SU-DHL-6 (cell line): ENCODE measurements around the gene SPTAN1.

Source experiments
- H2AFZ ChIP-seq: fragments of 200-600 bp; sonication (generic); 2 replicates; pipeline ENCODE4 v1.6.1; 2014; ENCODE audit warnings: low read depth, mild to moderate bottlenecking, moderate library complexity, mixed read lengths, antibody characterized with exemption, low read length; ENCODE audit not compliant: severe bottlenecking
- H3F3A ChIP-seq: fragments of 200-600 bp; shearing (Covaris generic); 2 replicates; pipeline ENCODE4 v1.6.0; 2016; ENCODE audit warnings: antibody characterized with exemption, mild to moderate bottlenecking; ENCODE audit not compliant: insufficient read depth
- H3K27ac ChIP-seq: fragments of 200-600 bp; sonication (generic); 2 replicates; pipeline ENCODE4 v1.5.1; 2016; ENCODE audit warnings: low read depth, mild to moderate bottlenecking, low read length, moderate library complexity, mixed read lengths
- H3K27me3 ChIP-seq: fragments of 200-600 bp; sonication (generic), shearing (Covaris generic); 2 replicates; pipeline ENCODE4 v1.6.0; 2014; ENCODE audit warnings: mild to moderate bottlenecking, low read length
- H3K36me3 ChIP-seq: fragments of 200-600 bp; sonication (generic); 2 replicates; pipeline ENCODE4 v1.6.1; 2014; ENCODE audit warnings: mild to moderate bottlenecking, low read length, mixed read lengths
- H3K4me2 ChIP-seq: fragments of 300-600, 200-600 bp; shearing (Covaris generic), sonication (generic); 2 replicates; pipeline ENCODE4 v1.6.0; 2014; ENCODE audit warnings: low read length, low read depth, mild to moderate bottlenecking; ENCODE audit not compliant: poor library complexity, severe bottlenecking
- H3K4me3 ChIP-seq: fragments of 200-600 bp; sonication (generic); 2 replicates; pipeline ENCODE4 v1.5.1; 2014; ENCODE audit warnings: antibody characterized with exemption, low read length, mild to moderate bottlenecking, mixed read lengths; ENCODE audit not compliant: insufficient read depth, poor library complexity, severe bottlenecking
- H3K79me2 ChIP-seq: fragments of 200-600 bp; sonication (generic); 2 replicates; pipeline ENCODE4 v1.6.1; 2014; ENCODE audit warnings: mild to moderate bottlenecking, low read length, moderate library complexity; ENCODE audit not compliant: insufficient read depth
- H3K9ac ChIP-seq: fragments of 200-600 bp; sonication (generic); 2 replicates; pipeline ENCODE4 v1.7.0; 2014; ENCODE audit warnings: mild to moderate bottlenecking, low read length
- H3K9me2 ChIP-seq: fragments of 200-600 bp; sonication (generic); replicated peaks from 2 replicates; pipeline ENCODE4 v1.6.1; 2014; ENCODE audit warnings: low read length; ENCODE audit not compliant: insufficient read depth
- H3K9me3 ChIP-seq: fragments of 200-600 bp; sonication (generic); 2 replicates; pipeline ENCODE4 v1.6.1; 2014; ENCODE audit warnings: low read length, mixed read lengths; ENCODE audit not compliant: insufficient read depth
- H4K20me1 ChIP-seq: fragments of 200-600 bp; sonication (generic); 2 replicates; pipeline ENCODE4 v1.6.1; 2014; ENCODE audit warnings: low read depth, mild to moderate bottlenecking, antibody characterized with exemption, low read length, moderate library complexity, mixed read lengths
- CTCF ChIP-seq: fragments of 200-600 bp; sonication (generic); IDR thresholded peaks from one replicate; pipeline ENCODE4 v1.5.1; 2017; ENCODE audit warnings: antibody characterized with exemption, mild to moderate bottlenecking, low read length, moderate library complexity; ENCODE audit not compliant: insufficient read depth, poor library complexity, severe bottlenecking
- EZH2phosphoT487 ChIP-seq: fragments of 200-600 bp; sonication (generic), shearing (Covaris generic); conservative IDR thresholded peaks from 2 replicates; pipeline ENCODE4 v1.6.1; 2018; ENCODE audit warnings: mild to moderate bottlenecking, antibody characterized with exemption, low read length, moderate library complexity, mixed read lengths

SPTAN1 gene

DNA sequence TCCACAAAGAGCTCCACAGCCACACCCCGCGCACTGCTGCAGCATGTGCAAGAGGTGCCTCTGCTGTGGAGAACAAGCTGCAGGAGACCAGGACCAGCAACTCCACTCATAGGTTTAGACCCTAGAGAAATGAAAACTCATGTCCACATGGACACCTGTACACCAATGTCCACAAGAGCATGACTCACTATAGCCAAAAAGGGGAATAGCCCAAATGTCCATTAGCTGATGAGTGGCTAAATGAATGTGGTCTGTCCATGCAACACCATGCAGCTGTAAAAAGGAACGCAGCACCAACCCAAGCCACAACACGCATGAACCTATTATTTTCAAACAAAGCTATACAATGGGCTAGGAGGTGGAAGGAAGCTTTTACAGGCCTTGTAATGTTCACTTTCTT, 86.2 kb downstream of the SPTAN1 start:
- Histone ChIP-seq H3K9ac (no peak overlapping the region), H3K4me2 (no peak overlapping the region), H4K20me1 (no peaks in the 10 kb centered on the region), H3K9me3 (no peaks in the 10 kb centered on the region), H3K79me2 (peaks cover 4% of the 10 kb centered on the region; the same call in 1 of the 2 replicates), H3F3A (no peaks in the 10 kb centered on the region), H3K27me3 (no peaks in the 10 kb centered on the region), H3K27ac (no peak overlapping the region), H3K36me3 (no peaks in the 10 kb centered on the region), H2AFZ (no peak overlapping the region), H3K4me3 (no peak overlapping the region), H3K9me2 (no peaks in the 10 kb centered on the region)
- TF ChIP-seq CTCF (no peak), EZH2phosphoT487 (no peak)

DNA sequence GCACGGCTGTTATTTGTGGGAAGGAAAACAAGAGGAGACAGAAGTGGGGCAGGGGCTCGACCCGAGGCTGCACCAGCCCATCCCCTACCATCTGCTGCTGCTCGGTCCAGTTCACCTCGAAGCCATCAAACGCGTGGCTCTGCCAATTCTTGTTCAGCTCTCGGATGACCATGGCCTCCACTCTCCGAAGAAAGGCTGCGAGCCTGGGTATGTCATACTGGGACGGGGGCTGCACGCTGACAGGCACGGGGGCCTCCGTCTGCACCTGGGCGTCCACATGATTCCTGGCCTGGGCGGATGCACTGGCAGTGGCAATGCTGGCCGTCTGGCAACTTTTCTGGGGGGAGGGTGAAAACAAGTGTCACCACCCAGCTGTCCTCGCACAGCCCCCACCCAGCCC, 88.2 kb downstream of the SPTAN1 start:
- no peak overlapping the region for H3K4me2 ChIP-seq
- H3K9me3 ChIP-seq, result no peaks in the 10 kb centered on the region
- no peaks in the 10 kb centered on the region for H3K27me3 ChIP-seq
- H3K36me3 ChIP-seq, result no peaks in the 10 kb centered on the region
- TF ChIP-seq CTCF, result no peak
- TF ChIP-seq EZH2phosphoT487, result no peak
- peaks cover 8% of the 10 kb centered on the region; the same call in 1 of the 2 replicates for H3K79me2 ChIP-seq
- H3F3A ChIP-seq, result peaks cover 5% of the 10 kb centered on the region; the same call in 1 of the 2 replicates
- no peak overlapping the region for H2AFZ ChIP-seq
- H4K20me1 ChIP-seq, result no peaks in the 10 kb centered on the region
- H3K4me3 ChIP-seq, result no peak overlapping the region
- H3K27ac ChIP-seq, result no peak overlapping the region
- H3K9me2 ChIP-seq, result no peaks in the 10 kb centered on the region
- H3K9ac ChIP-seq, result no peak overlapping the region

GRCh38 chr9:128642675-128643245, 90.4 kb downstream of the SPTAN1 start:
- Histone ChIP-seq H3K9ac (no peak overlapping the region), H4K20me1 (no peaks in the 10 kb centered on the region), H3K4me3 (no peak overlapping the region), H3K27me3 (no peaks in the 10 kb centered on the region), H3K36me3 (no peaks in the 10 kb centered on the region), H3K4me2 (no peak overlapping the region), H2AFZ (no peak overlapping the region), H3K79me2 (peaks cover 10% of the 10 kb centered on the region; the same call in 1 of the 2 replicates), H3K27ac (no peak overlapping the region), H3K9me3 (no peaks in the 10 kb centered on the region), H3F3A (peaks cover 11% of the 10 kb centered on the region), H3K9me2 (no peaks in the 10 kb centered on the region)
- TF ChIP-seq CTCF, result no peak
- TF ChIP-seq EZH2phosphoT487, result no peak
